Prostate gland (tissue), 2 donors: ENCODE results near the gene DNAI4. TPM values are rescaled to one million over a fixed set of nuclear protein-coding genes. Genes with fewer than 3 reads are reported as not detected.
"Not testable (repeated sequence)": the region's sequence is repeated elsewhere in the genome, so short reads cannot be mapped to it uniquely, and the experiment has no call there.

Source experiments
- DNase-seq: peaks from one replicate; pipeline ENCODE4 v3.0.0-alpha.2; 2019; ENCODE audit warnings: low spot score
- H3K27ac ChIP-seq, 2 donors: fragments of 200-600 bp; sonication (generic); 2 replicates each; pipeline ENCODE4 v1.5.1; 2017 to 2019
- H3K27me3 ChIP-seq: fragments of 200-600 bp; sonication (generic); replicated peaks from 2 replicates; pipeline ENCODE4 v1.5.1; 2019; ENCODE audit not compliant: insufficient read depth
- H3K36me3 ChIP-seq, 2 donors: fragments of 200-600 bp; sonication (generic); 1 replicate in 1 of 2; 2 replicates in 1 of 2; pipeline versions ENCODE4 v1.5.1 to v1.8.1; 2017 to 2019
- H3K4me1 ChIP-seq: fragments of 200-600 bp; sonication (generic); replicated peaks from 2 replicates; pipeline ENCODE4 v1.5.1; 2019
- H3K4me3 ChIP-seq, 2 donors: fragments of 200-600 bp; sonication (generic); 2 replicates each; pipeline ENCODE4 v1.5.1; 2017 to 2019
- H3K9me3 ChIP-seq: fragments of 200-600 bp; sonication (generic); 2 replicates; pipeline ENCODE4 v1.5.1; 2017
- CTCF ChIP-seq, 4 experiments: fragments of 200-600 bp in 2 of 4; fragments of 450-650 bp in 2 of 4; sonication (generic) in 2 of 4; IDR thresholded peaks; 1 replicate in 3 of 4; 2 replicates in 1 of 4; pipeline ENCODE4 v1.5.1; 2016 to 2019; ENCODE audit warnings: antibody characterized with exemption in 4 of 4, mild to moderate bottlenecking in 2 of 4, moderate library complexity in 2 of 4
- POLR2A ChIP-seq: fragments of 450-650 bp; IDR thresholded peaks from one replicate; pipeline ENCODE4 v1.6.1; 2016; ENCODE audit warnings: antibody characterized with exemption, mild to moderate bottlenecking
- POLR2AphosphoS5 ChIP-seq: sonication (generic); formaldehyde crosslinking; IDR thresholded peaks from one replicate; pipeline ENCODE4 v1.6.1; 2017; ENCODE audit warnings: antibody characterized with exemption
- WGBS: methylation state at CpG from one replicate; pipeline ENCODE4 v1.1.5; 2018; 5-methylcytosine and 5-hydroxymethylcytosine counted together
- intact Hi-C: fragments of 100-400 bp; cut with DNase I; formaldehyde crosslinking; loops from one replicate; pipeline ENCODE4 v1.14.2; 2022
- total RNA-seq, 2 donors: library from RNA; depleted of rRNA; stranded (reverse); fragments of >200 nt; gene quantifications; one replicate each; pipeline ENCODE4 v1.1.0, GENCODE V29; 2016

Gene DNAI4
- total RNA-seq = 1 to 10 TPM; 8.0 to 8.5 TPM

- under 1% methylated on average over 61 of the region's 64 CpGs for WGBS
- peak; percentile 97 for DNase-seq
- H3K4me3 ChIP-seq = peak within 1 kb of the TSS; percentile 71 to 74
- peaks cover 2% of the 10 kb centered on the region for H3K4me1 ChIP-seq
- TF ChIP-seq CTCF (IDR thresholded peaks at IDR 0.05) (peak in 2 of 4 experiments; percentile 27 to 52), POLR2A (peak; percentile 81), POLR2AphosphoS5 (peak; percentile 81)
- peak within 1 kb of the TSS; percentile 80 to 92 for H3K27ac ChIP-seq
- H3K36me3 ChIP-seq = no peaks in the 10 kb centered on the region
- intact Hi-C loops = loop anchor here (10.0 kb wide), 1 partner anchor 60 kb away; no protein-coding TSS in a partner anchor
- no peaks in the 10 kb centered on the region for H3K27me3 ChIP-seq
- H3K9me3 ChIP-seq = no peaks in the 10 kb centered on the region
Measured at GRCh38 chr1:66924756-66925557, at the start of gene DNAI4, which contains the start of gene MIER1. DNAI4 (minus strand) TSS chr1:66924856; CDS start chr1:66924831, 25 bp downstream. MIER1 (plus strand) TSS chr1:66924990; CDS start chr1:66925029, 39 bp downstream.

GRCh38 chr1:66968574-66968973 lies 43.9 kb upstream of the DNAI4 start:
- WGBS = 86% methylated on average over 3 of the region's 3 CpGs
- no peaks in the 10 kb centered on the region for H3K4me1 ChIP-seq
- TF ChIP-seq CTCF (IDR thresholded peaks at IDR 0.05) = no peak
- no peak for TF ChIP-seq POLR2AphosphoS5
- TF ChIP-seq POLR2A = no peak
- no peak overlapping the region for H3K4me3 ChIP-seq
- no peak overlapping the region for H3K27ac ChIP-seq
- no peaks in the 10 kb centered on the region for H3K27me3 ChIP-seq
- H3K36me3 ChIP-seq = no peaks in the 10 kb centered on the region
- no peak for DNase-seq
- no peaks in the 10 kb centered on the region for H3K9me3 ChIP-seq
- intact Hi-C loops = loop anchor here (5.0 kb wide), 1 partner anchor 516 kb away; no protein-coding TSS in a partner anchor

GRCh38 chr1:66966188-66966873 lies 41.7 kb upstream of the DNAI4 start:
- H3K27ac ChIP-seq, H3K9me3 ChIP-seq, H3K4me3 ChIP-seq, DNase-seq, H3K36me3 ChIP-seq, H3K27me3 ChIP-seq, H3K4me1 ChIP-seq: not testable (repeated sequence)
- WGBS = 89% methylated on average over 7 of the region's 7 CpGs
- intact Hi-C loops = loop anchor here (5.0 kb wide), 1 partner anchor 514 kb away; no protein-coding TSS in a partner anchor

GRCh38 chr1:66957938-66958337 lies 33.3 kb upstream of the DNAI4 start:
- Histone ChIP-seq H3K36me3 (no peaks in the 10 kb centered on the region), H3K4me1 (no peaks in the 10 kb centered on the region), H3K27ac (no peak overlapping the region), H3K27me3 (no peaks in the 10 kb centered on the region), H3K9me3 (no peaks in the 10 kb centered on the region), H3K4me3 (no peak overlapping the region)
- TF ChIP-seq POLR2AphosphoS5 (no peak), POLR2A (no peak), CTCF (IDR thresholded peaks at IDR 0.05) (no peak)
- intact Hi-C loops = no loop called here
- WGBS = 98% methylated on average over 3 of the region's 3 CpGs
- no peak for DNase-seq

GRCh38 chr1:66954208-66954607 lies 29.6 kb upstream of the DNAI4 start:
- H3K4me3 ChIP-seq = no peak overlapping the region
- no peak overlapping the region for H3K27ac ChIP-seq
- intact Hi-C loops = no loop called here
- no peaks in the 10 kb centered on the region for H3K27me3 ChIP-seq
- H3K9me3 ChIP-seq = no peaks in the 10 kb centered on the region
- H3K4me1 ChIP-seq = no peaks in the 10 kb centered on the region
- no peak for TF ChIP-seq POLR2A
- WGBS = 88% methylated on average over 4 of the region's 4 CpGs
- no peaks in the 10 kb centered on the region for H3K36me3 ChIP-seq
- no peak for DNase-seq
